Neural cell (in vitro differentiated cells): ENCODE results near the gene APAF1. TPM values are rescaled to one million over a fixed set of nuclear protein-coding genes. Genes with fewer than 3 reads are reported as not detected.

ENCODE experiments used
- H2AFZ ChIP-seq: fragments of 200-600, 300-800 bp; sonication (generic), shearing (Covaris generic); 2 replicates; pipeline ENCODE4 v1.6.0; 2014; ENCODE audit warnings: low read depth, mild to moderate bottlenecking, antibody characterized with exemption, low read length, moderate library complexity
- H3F3A ChIP-seq: fragments of 200-600 bp; shearing (Covaris generic); 2 replicates; pipeline ENCODE4 v1.6.1; 2016; ENCODE audit warnings: mild to moderate bottlenecking, moderate library complexity, mixed read lengths, antibody characterized with exemption, low read length; ENCODE audit not compliant: insufficient read depth, poor library complexity, severe bottlenecking
- H3K27ac ChIP-seq: fragments of 200-600, 300-800 bp; sonication (generic), shearing (Covaris generic); 2 replicates; pipeline ENCODE4 v1.5.1; 2014; ENCODE audit warnings: mild to moderate bottlenecking, low read length, moderate library complexity
- H3K27me3 ChIP-seq: fragments of 300-800, 200-600 bp; sonication (generic), shearing (Covaris generic); 2 replicates; pipeline ENCODE4 v1.6.0; 2014; ENCODE audit warnings: mild to moderate bottlenecking, low read depth, low read length, moderate library complexity; ENCODE audit not compliant: insufficient read depth
- H3K36me3 ChIP-seq: fragments of 300-800, 200-600 bp; sonication (generic), shearing (Covaris generic); 2 replicates; pipeline ENCODE4 v1.5.1; 2014; ENCODE audit warnings: mild to moderate bottlenecking, antibody characterized with exemption, low read length, moderate library complexity; ENCODE audit not compliant: insufficient read depth
- H3K4me2 ChIP-seq: fragments of 300-800, 200-600 bp; sonication (generic), shearing (Covaris generic); 2 replicates; pipeline ENCODE4 v1.6.0; 2014; ENCODE audit warnings: mild to moderate bottlenecking, low read length
- H3K4me3 ChIP-seq: fragments of 300-800, 200-600 bp; sonication (generic), shearing (Covaris generic); 2 replicates; pipeline ENCODE4 v1.5.1; 2014; ENCODE audit warnings: mild to moderate bottlenecking, low read length, moderate library complexity
- H3K79me2 ChIP-seq: fragments of 200-600 bp; shearing (Covaris generic); replicated peaks from 2 replicates; pipeline ENCODE4 v1.6.0; 2014; ENCODE audit warnings: mild to moderate bottlenecking, low read length, moderate library complexity; ENCODE audit not compliant: insufficient read depth
- H3K9ac ChIP-seq: fragments of 300-800, 200-600 bp; sonication (generic), shearing (Covaris generic); 2 replicates; pipeline ENCODE4 v1.6.1; 2016; ENCODE audit warnings: mild to moderate bottlenecking, low read length, mixed read lengths
- H3K9me2 ChIP-seq: fragments of 200-600 bp; shearing (Covaris generic); 2 replicates; pipeline ENCODE4 v1.6.1; 2016; ENCODE audit warnings: mild to moderate bottlenecking, low read length, mixed read lengths; ENCODE audit not compliant: insufficient read depth
- H3K9me3 ChIP-seq: fragments of 200-600, 300-800 bp; sonication (generic), shearing (Covaris generic); 2 replicates; pipeline ENCODE4 v1.6.1; 2016; ENCODE audit warnings: mild to moderate bottlenecking, mixed run types, low read length, moderate library complexity, mixed read lengths
- H4K20me1 ChIP-seq: fragments of 200-600 bp; shearing (Covaris generic); 2 replicates; pipeline ENCODE4 v1.6.1; 2016; ENCODE audit warnings: mild to moderate bottlenecking, mixed run types; ENCODE audit not compliant: insufficient read depth
- EP300 ChIP-seq: fragments of 450-650 bp; conservative IDR thresholded peaks from 2 replicates; pipeline ENCODE4 v1.6.1; 2014; ENCODE audit warnings: antibody characterized with exemption, mild to moderate bottlenecking, moderate library complexity; ENCODE audit not compliant: poor library complexity, severe bottlenecking
- EZH2 ChIP-seq: fragments of 200-600, 300-800 bp; shearing (Covaris generic), sonication (generic); IDR thresholded peaks from 2 replicates; pipeline ENCODE4 v1.6.1; 2014; ENCODE audit warnings: antibody characterized with exemption, low read length, borderline replicate concordance, mild to moderate bottlenecking; ENCODE audit not compliant: insufficient read depth, poor library complexity, severe bottlenecking
- MXI1 ChIP-seq: fragments of 450-650 bp; conservative IDR thresholded peaks from 2 replicates; pipeline ENCODE4 v1.6.1; 2014; ENCODE audit warnings: antibody characterized with exemption, mild to moderate bottlenecking; ENCODE audit not compliant: poor library complexity, severe bottlenecking
- POLR2AphosphoS5 ChIP-seq: IDR thresholded peaks from 2 replicates; pipeline ENCODE4 v1.6.1; 2012
- RAD21 ChIP-seq: fragments of 450-650 bp; conservative IDR thresholded peaks from 2 replicates; pipeline ENCODE4 v1.6.1; 2014; ENCODE audit warnings: antibody characterized with exemption, mild to moderate bottlenecking, moderate library complexity
- SMC3 ChIP-seq: fragments of 450-650 bp; conservative IDR thresholded peaks from 2 replicates; pipeline ENCODE4 v1.6.1; 2014; ENCODE audit warnings: antibody characterized with exemption, mild to moderate bottlenecking, moderate library complexity; ENCODE audit not compliant: poor library complexity
- TAF1 ChIP-seq: IDR thresholded peaks from 2 replicates; pipeline ENCODE4 v1.6.1; 2012; ENCODE audit warnings: low read depth
- polyA plus RNA-seq: library from polyadenylated mRNA; depleted of rRNA; stranded (reverse); fragments of >200 nt; gene quantifications from 2 replicates; pipeline ENCODE4 v1.2.3, GENCODE V29; 2014
- TF ChIP-seq, protein P1 (sequence below): IDR thresholded peaks from 2 replicates; pipeline ENCODE4 v1.6.1; 2012; ENCODE audit warnings: borderline replicate concordance
- TF ChIP-seq, protein P2 (sequence below): fragments of 450-650 bp; IDR thresholded peaks from 2 replicates; pipeline ENCODE4 v1.5.1; 2014; ENCODE audit warnings: antibody characterized with exemption, mild to moderate bottlenecking, moderate library complexity; ENCODE audit not compliant: poor library complexity, severe bottlenecking

APAF1 gene
- polyA plus RNA-seq, 1 donor from 2014 or later: 32.2 TPM

DNA sequence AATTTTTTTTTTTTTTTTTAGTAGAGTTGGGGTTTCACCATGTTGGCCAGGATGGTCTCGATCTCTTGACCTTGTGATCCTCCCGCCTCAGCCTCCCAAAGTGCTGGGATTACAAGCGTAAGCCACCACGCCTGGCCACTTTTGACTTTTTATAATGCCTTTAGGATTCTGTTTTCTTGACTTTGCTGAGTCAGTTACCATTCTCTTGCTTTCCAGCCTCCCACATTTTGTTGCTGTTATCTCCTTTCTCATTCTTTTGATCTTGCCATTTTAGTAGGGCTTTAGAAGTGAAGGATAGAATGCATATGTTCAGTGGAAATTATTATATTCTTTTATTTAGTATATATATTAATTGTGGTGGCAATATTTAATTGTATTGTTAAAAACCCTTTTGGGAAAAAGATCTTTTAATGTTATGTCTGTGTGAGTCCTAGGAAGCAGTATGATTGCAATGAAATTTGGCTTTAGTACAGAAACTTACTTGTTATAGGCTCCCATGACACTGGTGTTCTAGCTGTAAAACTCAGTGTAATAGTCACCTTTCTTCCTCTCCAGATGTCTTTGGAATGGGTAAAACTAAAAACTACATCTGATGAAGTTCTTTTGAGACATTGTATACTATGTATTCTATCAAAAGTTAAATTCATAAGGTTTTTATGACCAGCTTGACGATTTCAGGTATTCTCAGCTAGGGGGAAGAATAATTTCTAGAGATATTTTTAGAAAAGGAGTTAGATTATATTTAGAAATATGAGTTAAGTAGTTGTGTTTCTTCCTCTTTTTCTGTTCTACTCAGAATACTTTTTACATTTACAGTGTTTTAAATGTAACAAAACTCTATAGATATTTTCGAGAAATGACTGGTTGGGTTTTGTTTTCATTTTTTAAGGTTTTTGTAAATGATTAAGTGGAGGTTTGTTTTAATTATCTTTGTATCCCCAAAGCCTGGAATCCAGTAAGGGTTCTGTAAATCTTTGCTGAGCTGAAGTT, 74.7 kb downstream of the APAF1 start:
- H3F3A ChIP-seq: no peaks in the 10 kb centered on the region

DNA sequence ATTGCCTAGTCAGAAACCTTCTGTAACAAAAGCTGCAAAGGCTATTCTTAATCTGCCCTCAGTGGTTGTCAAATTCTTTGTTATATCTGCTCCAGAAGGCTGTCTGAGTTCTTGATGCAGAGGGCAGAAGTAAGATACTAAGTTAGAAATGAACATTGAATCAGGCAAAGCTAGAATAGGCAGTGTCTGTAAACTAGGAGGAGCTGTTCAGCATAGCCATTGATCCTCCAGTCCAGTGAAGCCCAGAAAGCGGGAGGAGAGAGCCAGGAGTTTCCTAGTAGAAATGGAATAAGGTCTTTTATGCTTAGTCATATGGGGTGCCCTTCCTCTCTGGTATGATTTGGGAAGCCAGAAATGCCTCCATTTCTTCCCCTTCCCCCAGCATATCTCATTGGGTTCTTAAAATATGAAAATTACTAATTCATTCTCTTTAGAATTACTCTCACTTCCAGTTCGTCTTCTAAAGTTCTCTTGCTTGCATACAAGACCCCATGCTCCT, 76.2 kb downstream of the APAF1 start:
- no peaks in the 10 kb centered on the region for H4K20me1 ChIP-seq
- H3K9me2 ChIP-seq: no peaks in the 10 kb centered on the region
- no peaks in the 10 kb centered on the region for H3K27me3 ChIP-seq
- H3K4me2 ChIP-seq: no peak overlapping the region
- H3K9ac ChIP-seq: no peak overlapping the region
- no peaks in the 10 kb centered on the region for H3F3A ChIP-seq
- no peaks in the 10 kb centered on the region for H3K79me2 ChIP-seq
- no peak overlapping the region for H2AFZ ChIP-seq
- no peaks in the 10 kb centered on the region for H3K36me3 ChIP-seq
- no peak overlapping the region for H3K27ac ChIP-seq
- H3K4me3 ChIP-seq: no peak overlapping the region
- H3K9me3 ChIP-seq: no peaks in the 10 kb centered on the region
- TF ChIP-seq TAF1 (no peak), EP300 (no peak), RAD21 (no peak), EZH2 (no peak), SMC3 (no peak)
- TF ChIP-seq, protein P1, sequence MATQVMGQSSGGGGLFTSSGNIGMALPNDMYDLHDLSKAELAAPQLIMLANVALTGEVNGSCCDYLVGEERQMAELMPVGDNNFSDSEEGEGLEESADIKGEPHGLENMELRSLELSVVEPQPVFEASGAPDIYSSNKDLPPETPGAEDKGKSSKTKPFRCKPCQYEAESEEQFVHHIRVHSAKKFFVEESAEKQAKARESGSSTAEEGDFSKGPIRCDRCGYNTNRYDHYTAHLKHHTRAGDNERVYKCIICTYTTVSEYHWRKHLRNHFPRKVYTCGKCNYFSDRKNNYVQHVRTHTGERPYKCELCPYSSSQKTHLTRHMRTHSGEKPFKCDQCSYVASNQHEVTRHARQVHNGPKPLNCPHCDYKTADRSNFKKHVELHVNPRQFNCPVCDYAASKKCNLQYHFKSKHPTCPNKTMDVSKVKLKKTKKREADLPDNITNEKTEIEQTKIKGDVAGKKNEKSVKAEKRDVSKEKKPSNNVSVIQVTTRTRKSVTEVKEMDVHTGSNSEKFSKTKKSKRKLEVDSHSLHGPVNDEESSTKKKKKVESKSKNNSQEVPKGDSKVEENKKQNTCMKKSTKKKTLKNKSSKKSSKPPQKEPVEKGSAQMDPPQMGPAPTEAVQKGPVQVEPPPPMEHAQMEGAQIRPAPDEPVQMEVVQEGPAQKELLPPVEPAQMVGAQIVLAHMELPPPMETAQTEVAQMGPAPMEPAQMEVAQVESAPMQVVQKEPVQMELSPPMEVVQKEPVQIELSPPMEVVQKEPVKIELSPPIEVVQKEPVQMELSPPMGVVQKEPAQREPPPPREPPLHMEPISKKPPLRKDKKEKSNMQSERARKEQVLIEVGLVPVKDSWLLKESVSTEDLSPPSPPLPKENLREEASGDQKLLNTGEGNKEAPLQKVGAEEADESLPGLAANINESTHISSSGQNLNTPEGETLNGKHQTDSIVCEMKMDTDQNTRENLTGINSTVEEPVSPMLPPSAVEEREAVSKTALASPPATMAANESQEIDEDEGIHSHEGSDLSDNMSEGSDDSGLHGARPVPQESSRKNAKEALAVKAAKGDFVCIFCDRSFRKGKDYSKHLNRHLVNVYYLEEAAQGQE: no peak
- TF ChIP-seq, protein P2, sequence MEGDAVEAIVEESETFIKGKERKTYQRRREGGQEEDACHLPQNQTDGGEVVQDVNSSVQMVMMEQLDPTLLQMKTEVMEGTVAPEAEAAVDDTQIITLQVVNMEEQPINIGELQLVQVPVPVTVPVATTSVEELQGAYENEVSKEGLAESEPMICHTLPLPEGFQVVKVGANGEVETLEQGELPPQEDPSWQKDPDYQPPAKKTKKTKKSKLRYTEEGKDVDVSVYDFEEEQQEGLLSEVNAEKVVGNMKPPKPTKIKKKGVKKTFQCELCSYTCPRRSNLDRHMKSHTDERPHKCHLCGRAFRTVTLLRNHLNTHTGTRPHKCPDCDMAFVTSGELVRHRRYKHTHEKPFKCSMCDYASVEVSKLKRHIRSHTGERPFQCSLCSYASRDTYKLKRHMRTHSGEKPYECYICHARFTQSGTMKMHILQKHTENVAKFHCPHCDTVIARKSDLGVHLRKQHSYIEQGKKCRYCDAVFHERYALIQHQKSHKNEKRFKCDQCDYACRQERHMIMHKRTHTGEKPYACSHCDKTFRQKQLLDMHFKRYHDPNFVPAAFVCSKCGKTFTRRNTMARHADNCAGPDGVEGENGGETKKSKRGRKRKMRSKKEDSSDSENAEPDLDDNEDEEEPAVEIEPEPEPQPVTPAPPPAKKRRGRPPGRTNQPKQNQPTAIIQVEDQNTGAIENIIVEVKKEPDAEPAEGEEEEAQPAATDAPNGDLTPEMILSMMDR: no peak

More for the DNA sequence above, 74.7 kb downstream of the APAF1 start:
- H3K36me3 ChIP-seq: no peaks in the 10 kb centered on the region
- no peak overlapping the region for H3K9ac ChIP-seq
- TF ChIP-seq EZH2: no peak
- no peak for TF ChIP-seq SMC3
- TF ChIP-seq RAD21: no peak
- no peak for TF ChIP-seq MXI1
- TF ChIP-seq EP300: no peak
- TF ChIP-seq TAF1: no peak
- TF ChIP-seq, protein P2: no peak
- TF ChIP-seq POLR2AphosphoS5: no peak
- TF ChIP-seq, protein P1: no peak
- no peak overlapping the region for H3K4me3 ChIP-seq
- H3K79me2 ChIP-seq: no peaks in the 10 kb centered on the region
- H3K27me3 ChIP-seq: no peaks in the 10 kb centered on the region
- no peak overlapping the region for H3K27ac ChIP-seq
- no peaks in the 10 kb centered on the region for H3K9me3 ChIP-seq
- H3K4me2 ChIP-seq: no peak overlapping the region
- H2AFZ ChIP-seq: no peak overlapping the region
- no peaks in the 10 kb centered on the region for H3K9me2 ChIP-seq
- no peaks in the 10 kb centered on the region for H4K20me1 ChIP-seq
